Measurements from ENCODE around the gene ACTN3.

GRCh38 chr11:66598993-66599392, 52.3 kb downstream of the ACTN3 start:
- TF ChIP-seq, protein P1, sequence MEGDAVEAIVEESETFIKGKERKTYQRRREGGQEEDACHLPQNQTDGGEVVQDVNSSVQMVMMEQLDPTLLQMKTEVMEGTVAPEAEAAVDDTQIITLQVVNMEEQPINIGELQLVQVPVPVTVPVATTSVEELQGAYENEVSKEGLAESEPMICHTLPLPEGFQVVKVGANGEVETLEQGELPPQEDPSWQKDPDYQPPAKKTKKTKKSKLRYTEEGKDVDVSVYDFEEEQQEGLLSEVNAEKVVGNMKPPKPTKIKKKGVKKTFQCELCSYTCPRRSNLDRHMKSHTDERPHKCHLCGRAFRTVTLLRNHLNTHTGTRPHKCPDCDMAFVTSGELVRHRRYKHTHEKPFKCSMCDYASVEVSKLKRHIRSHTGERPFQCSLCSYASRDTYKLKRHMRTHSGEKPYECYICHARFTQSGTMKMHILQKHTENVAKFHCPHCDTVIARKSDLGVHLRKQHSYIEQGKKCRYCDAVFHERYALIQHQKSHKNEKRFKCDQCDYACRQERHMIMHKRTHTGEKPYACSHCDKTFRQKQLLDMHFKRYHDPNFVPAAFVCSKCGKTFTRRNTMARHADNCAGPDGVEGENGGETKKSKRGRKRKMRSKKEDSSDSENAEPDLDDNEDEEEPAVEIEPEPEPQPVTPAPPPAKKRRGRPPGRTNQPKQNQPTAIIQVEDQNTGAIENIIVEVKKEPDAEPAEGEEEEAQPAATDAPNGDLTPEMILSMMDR (conservative IDR thresholded peaks at IDR 0.05; ENCODE audit: low read depth, low read length), result no peak
- TF ChIP-seq EZH2phosphoT487 (IDR thresholded peaks at IDR 0.05; ENCODE audit: borderline replicate concordance, low read length) (no peak), EZH2 (IDR thresholded peaks at IDR 0.05; ENCODE audit: low read length, unreplicated experiment) (no peak)

Measured in PC-3 (cell line).